CD8-positive, alpha-beta memory T cell (primary cell): ENCODE data around the gene HNRNPA2B1. TPM values are rescaled to one million over a fixed set of nuclear protein-coding genes. Genes with fewer than 3 reads are reported as not detected.

ENCODE experiments used
- CTCF ChIA-PET: fragments of 350-600 bp; sonication (Branson Sonifier 250); formaldehyde crosslinking; loops from one replicate; lab custom pipeline; 2021; ENCODE audit warnings: antibody characterized with exemption; lab: Charles Lee
- POLR2A ChIA-PET: fragments of 350-600 bp; sonication (Branson Sonifier 250); formaldehyde crosslinking; loops from one replicate; lab custom pipeline; 2021; ENCODE audit warnings: antibody characterized with exemption; lab: Charles Lee
- DNase-seq, 5 donors: peaks; one replicate each; pipeline versions ENCODE4 v3.0.0 to v3.0.0-alpha.2; 2020 to 2022; ENCODE audit warnings: mixed read lengths in 1 of 5
- H3K27ac ChIP-seq: one replicate; pipeline ENCODE4 v1.7.0; 2013; ENCODE audit warnings: low read depth, mild to moderate bottlenecking, low read length, moderate library complexity
- H3K27me3 ChIP-seq: 2 replicates; pipeline ENCODE4 v1.7.0; 2013; ENCODE audit warnings: low read length, mild to moderate bottlenecking; ENCODE audit not compliant: insufficient read depth, poor library complexity, severe bottlenecking
- H3K36me3 ChIP-seq: 2 replicates; pipeline ENCODE4 v1.7.0; 2013; ENCODE audit warnings: mild to moderate bottlenecking, low read length, moderate library complexity; ENCODE audit not compliant: insufficient read depth
- H3K4me1 ChIP-seq: 2 replicates; pipeline ENCODE4 v1.7.0; 2013; ENCODE audit warnings: mild to moderate bottlenecking, low read length, moderate library complexity; ENCODE audit not compliant: insufficient read depth
- H3K4me3 ChIP-seq: 2 replicates; pipeline ENCODE4 v1.7.0; 2013; ENCODE audit warnings: mild to moderate bottlenecking, low read length
- H3K9me3 ChIP-seq: 2 replicates; pipeline ENCODE4 v1.7.0; 2013; ENCODE audit warnings: mild to moderate bottlenecking, low read length
- H3K27ac Mint-ChIP-seq, 8 donors: one replicate each; pipeline ENCODE4 v1.8.0; 2020 to 2021; ENCODE audit warnings: mixed read lengths in 8 of 8, mild to moderate bottlenecking in 6 of 8, inconsistent platforms in 3 of 8, moderate library complexity in 3 of 8
- H3K27me3 Mint-ChIP-seq, 2 donors: one replicate each; pipeline ENCODE4 v1.8.0; 2020 to 2021; ENCODE audit warnings: mixed read lengths in 2 of 2, mild to moderate bottlenecking in 1 of 2, moderate library complexity in 1 of 2
- H3K36me3 Mint-ChIP-seq, 3 donors: one replicate each; pipeline ENCODE4 v1.8.0; 2020 to 2021; ENCODE audit warnings: mixed read lengths in 3 of 3, inconsistent platforms in 1 of 3, mild to moderate bottlenecking in 1 of 3
- H3K4me1 Mint-ChIP-seq, 3 donors: one replicate each; pipeline ENCODE4 v1.8.0; 2020 to 2021; ENCODE audit warnings: mixed read lengths in 3 of 3, inconsistent platforms in 1 of 3, mild to moderate bottlenecking in 1 of 3
- H3K4me3 Mint-ChIP-seq, 7 donors: one replicate each; pipeline ENCODE4 v1.8.0; 2020 to 2021; ENCODE audit warnings: mixed read lengths in 7 of 7, mild to moderate bottlenecking in 6 of 7, moderate library complexity in 4 of 7, inconsistent platforms in 2 of 7
- H3K9me3 Mint-ChIP-seq, 5 donors: one replicate each; pipeline ENCODE4 v1.8.0; 2020 to 2022; ENCODE audit warnings: mixed read lengths in 5 of 5, mild to moderate bottlenecking in 3 of 5, moderate library complexity in 2 of 5, inconsistent platforms in 1 of 5
- polyA plus RNA-seq: library from polyadenylated mRNA; unstranded; fragments of 300-500 nt; fragmentation: Illumina TruSeq; gene quantifications from one replicate; pipeline ENCODE4 v1.2.3, GENCODE V29; 2021
- total RNA-seq, 2 experiments: library from RNA; stranded (reverse); gene quantifications; one replicate each; pipeline ENCODE4 v1.2.3, GENCODE V29; 2021

HNRNPA2B1 gene
- total RNA-seq: 100 to 1,000 TPM; 950 to 966 TPM
- polyA plus RNA-seq: 742 TPM

- Mint-ChIP-seq H3K27ac (peak within 1 kb of the TSS; percentile 95 to 100 (median 98)), H3K4me3 (peak within 1 kb of the TSS; percentile 92 to 100 (median 99)), H3K27me3 (peaks cover 0 to 14% of the 10 kb centered on the region in 2 donors), H3K36me3 (peaks cover 29 to 67% (median 32%) of the 10 kb centered on the region in 3 donors), H3K4me1 (peaks cover 51 to 60% (median 54%) of the 10 kb centered on the region in 3 donors), H3K9me3 (peaks cover 0 to 5% (median 0%) of the 10 kb centered on the region in 5 donors)
- CTCF ChIA-PET: interaction anchor here (0.7 to 10.1 kb wide), 10 partner anchors 8 to 308 kb away, joined by 3 to 94 read pairs (median 6); partner anchors contain the start of gene NFE2L3
- Histone ChIP-seq H3K36me3 (peaks cover 37% of the 10 kb centered on the region), H3K27me3 (no peaks in the 10 kb centered on the region), H3K4me1 (peaks cover 36% of the 10 kb centered on the region), H3K9me3 (no peaks in the 10 kb centered on the region), H3K4me3 (peak within 1 kb of the TSS; percentile 94), H3K27ac (peak within 1 kb of the TSS; percentile 93)
- POLR2A ChIA-PET: interaction anchor here (0.6 to 6.1 kb wide), 14 partner anchors 8 to 1540 kb away, joined by 3 to 55 read pairs (median 5); partner anchors contain the start of genes NFE2L3, SNX10 and TAX1BP1
- DNase-seq: peak; percentile 93 to 99 (median 99)
Measured at GRCh38 chr7:26200444-26201246, at the start of gene HNRNPA2B1. TSS of gene HNRNPA2B1 (minus strand) at chr7:26200746. CDS start at chr7:26200577, 169 bp downstream.

GRCh38 chr7:26250239-26250638, 49.7 kb upstream of the HNRNPA2B1 start:
- H3K36me3 ChIP-seq: no peaks in the 10 kb centered on the region
- Mint-ChIP-seq H3K9me3 (no peaks in the 10 kb centered on the region), H3K4me3 (no peak overlapping the region), H3K36me3 (peaks cover 0 to 1% (median 0%) of the 10 kb centered on the region in 3 donors), H3K27me3 (no peaks in the 10 kb centered on the region), H3K27ac (no peak overlapping the region), H3K4me1 (peaks cover 0 to 4% (median 0%) of the 10 kb centered on the region in 3 donors)
- H3K4me3 ChIP-seq: no peak overlapping the region
- no peaks in the 10 kb centered on the region for H3K9me3 ChIP-seq
- H3K27ac ChIP-seq: no peak overlapping the region
- CTCF ChIA-PET: interaction anchor here (0.7 kb wide), 1 partner anchor 29 kb away, joined by 3 read pairs; no protein-coding TSS in a partner anchor
- POLR2A ChIA-PET: no interaction called here
- H3K4me1 ChIP-seq: no peaks in the 10 kb centered on the region
- H3K27me3 ChIP-seq: no peaks in the 10 kb centered on the region
- no peak for DNase-seq

GRCh38 chr7:26245150-26245549, 44.6 kb upstream of the HNRNPA2B1 start:
- H3K9me3 Mint-ChIP-seq: no peaks in the 10 kb centered on the region
- Histone ChIP-seq H3K4me3 (no peak overlapping the region), H3K27me3 (no peaks in the 10 kb centered on the region), H3K4me1 (no peaks in the 10 kb centered on the region), H3K36me3 (no peaks in the 10 kb centered on the region), H3K9me3 (no peaks in the 10 kb centered on the region), H3K27ac (no peak overlapping the region)
- no peak overlapping the region for H3K4me3 Mint-ChIP-seq
- no peak overlapping the region for H3K27ac Mint-ChIP-seq
- no peak for DNase-seq
- peaks cover 0 to 4% (median 0%) of the 10 kb centered on the region in 3 donors for H3K4me1 Mint-ChIP-seq
- POLR2A ChIA-PET: no interaction called here
- peaks cover 0 to 1% (median 0%) of the 10 kb centered on the region in 3 donors for H3K36me3 Mint-ChIP-seq
- H3K27me3 Mint-ChIP-seq: peaks cover 0 to 6% of the 10 kb centered on the region in 2 donors
- CTCF ChIA-PET: no interaction called here

GRCh38 chr7:26238032-26238431, 37.5 kb upstream of the HNRNPA2B1 start:
- H3K27me3 Mint-ChIP-seq: peaks cover 2 to 7% of the 10 kb centered on the region in 2 donors
- Histone ChIP-seq H3K36me3 (no peaks in the 10 kb centered on the region), H3K4me3 (no peak overlapping the region), H3K27ac (no peak overlapping the region), H3K9me3 (no peaks in the 10 kb centered on the region), H3K4me1 (no peaks in the 10 kb centered on the region), H3K27me3 (no peaks in the 10 kb centered on the region)
- H3K4me1 Mint-ChIP-seq: no peaks in the 10 kb centered on the region
- no peaks in the 10 kb centered on the region for H3K9me3 Mint-ChIP-seq
- ChIA-PET CTCF (no interaction called here), POLR2A (no interaction called here)
- no peak overlapping the region for H3K27ac Mint-ChIP-seq
- no peaks in the 10 kb centered on the region for H3K36me3 Mint-ChIP-seq
- no peak for DNase-seq
- H3K4me3 Mint-ChIP-seq: no peak overlapping the region

GRCh38 chr7:26237035-26237807, 36.7 kb upstream of the HNRNPA2B1 start:
- H3K4me3 ChIP-seq: no peak overlapping the region
- Mint-ChIP-seq H3K27ac (no peak overlapping the region), H3K36me3 (no peaks in the 10 kb centered on the region), H3K9me3 (no peaks in the 10 kb centered on the region), H3K27me3 (peaks cover 2 to 4% of the 10 kb centered on the region in 2 donors), H3K4me3 (no peak overlapping the region), H3K4me1 (no peaks in the 10 kb centered on the region)
- H3K27ac ChIP-seq: no peak overlapping the region
- H3K27me3 ChIP-seq: no peaks in the 10 kb centered on the region
- H3K9me3 ChIP-seq: no peaks in the 10 kb centered on the region
- ChIA-PET POLR2A (interaction anchor here (0.7 kb wide), 1 partner anchor 48 kb away, joined by 3 read pairs; no protein-coding TSS in a partner anchor), CTCF (no interaction called here)
- H3K36me3 ChIP-seq: no peaks in the 10 kb centered on the region
- H3K4me1 ChIP-seq: no peaks in the 10 kb centered on the region
- DNase-seq: no peak

GRCh38 chr7:26233902-26234511, 33.5 kb upstream of the HNRNPA2B1 start:
- Mint-ChIP-seq H3K9me3 (no peaks in the 10 kb centered on the region), H3K4me1 (no peaks in the 10 kb centered on the region), H3K27ac (no peak overlapping the region), H3K36me3 (no peaks in the 10 kb centered on the region), H3K27me3 (peaks cover 2 to 4% of the 10 kb centered on the region in 2 donors), H3K4me3 (no peak overlapping the region)
- H3K9me3 ChIP-seq: no peaks in the 10 kb centered on the region
- no peak overlapping the region for H3K4me3 ChIP-seq
- ChIA-PET POLR2A (interaction anchor here (0.6 kb wide), 1 partner anchor 42 kb away, joined by 4 read pairs; no protein-coding TSS in a partner anchor), CTCF (no interaction called here)
- DNase-seq: no peak
- H3K27ac ChIP-seq: peak overlapping the region; percentile 65
- H3K27me3 ChIP-seq: no peaks in the 10 kb centered on the region
- no peaks in the 10 kb centered on the region for H3K4me1 ChIP-seq
- H3K36me3 ChIP-seq: no peaks in the 10 kb centered on the region

GRCh38 chr7:26227987-26228386, 27.4 kb upstream of the HNRNPA2B1 start:
- Histone ChIP-seq H3K27ac (no peak overlapping the region), H3K4me3 (no peak overlapping the region), H3K27me3 (no peaks in the 10 kb centered on the region), H3K9me3 (no peaks in the 10 kb centered on the region), H3K4me1 (no peaks in the 10 kb centered on the region), H3K36me3 (no peaks in the 10 kb centered on the region)
- H3K4me1 Mint-ChIP-seq: no peaks in the 10 kb centered on the region
- H3K4me3 Mint-ChIP-seq: no peak overlapping the region
- no peaks in the 10 kb centered on the region for H3K9me3 Mint-ChIP-seq
- ChIA-PET POLR2A (no interaction called here), CTCF (no interaction called here)
- no peak for DNase-seq
- peaks cover 2 to 5% of the 10 kb centered on the region in 2 donors for H3K27me3 Mint-ChIP-seq
- H3K36me3 Mint-ChIP-seq: no peaks in the 10 kb centered on the region
- no peak overlapping the region for H3K27ac Mint-ChIP-seq
